ENCODE results near the gene RANGAP1.

Gene RANGAP1

GRCh38 chr22:41285820-41286638, at the start of gene RANGAP1:
TSS of gene RANGAP1 (minus strand) at chr22:41286187. CDS start at chr22:41281044, 5,143 bp downstream.
- no peak for TF ChIP-seq CTCF (IDR thresholded peaks at IDR 0.05)

- TF ChIP-seq CTCF (IDR thresholded peaks at IDR 0.05) = no peak
These were observed 49.1 kb upstream of the RANGAP1 start for GRCh38 chr22:41334951-41335635.

- no peak for TF ChIP-seq CTCF (IDR thresholded peaks at IDR 0.05)
These were observed 48.2 kb upstream of the RANGAP1 start for GRCh38 chr22:41334215-41334614.

GRCh38 chr22:41333806-41334205, 47.8 kb upstream of the RANGAP1 start:
- no peak for TF ChIP-seq CTCF (IDR thresholded peaks at IDR 0.05)

- TF ChIP-seq CTCF (IDR thresholded peaks at IDR 0.05) = no peak
These were observed 46.4 kb upstream of the RANGAP1 start for GRCh38 chr22:41332217-41332939.

- no peak for TF ChIP-seq CTCF (IDR thresholded peaks at IDR 0.05)
These were observed 44.2 kb upstream of the RANGAP1 start for GRCh38 chr22:41330169-41330568.

GRCh38 chr22:41327124-41327523, 41.1 kb upstream of the RANGAP1 start:
- no peak for TF ChIP-seq CTCF (IDR thresholded peaks at IDR 0.05)

All from LNCAP (cell line).